Upper lobe of right lung (tissue), 1 donor: ENCODE data around the gene CDC25B. TPM values are rescaled to one million over a fixed set of nuclear protein-coding genes. Genes with fewer than 3 reads are reported as not detected.

ENCODE experiments used
- ATAC-seq: fragments of 200-7000 bp; cut with Tn5 transposase; one replicate; pipeline ENCODE4 v1.9.1; 2020; ENCODE audit warnings: mild to moderate bottlenecking, moderate library complexity
- DNase-seq: peaks from one replicate; pipeline ENCODE4 v3.0.0-alpha.2; 2020
- H3K27ac ChIP-seq: fragments of 200-600 bp; one replicate; pipeline ENCODE4 v1.8.0; 2022
- H3K27me3 ChIP-seq: fragments of 200-600 bp; one replicate; pipeline ENCODE4 v1.8.0; 2022; ENCODE audit warnings: mild to moderate bottlenecking
- H3K36me3 ChIP-seq: fragments of 200-600 bp; one replicate; pipeline ENCODE4 v1.8.0; 2022
- H3K4me1 ChIP-seq: fragments of 200-600 bp; one replicate; pipeline ENCODE4 v1.8.0; 2022
- H3K4me3 ChIP-seq: fragments of 200-600 bp; one replicate; pipeline ENCODE4 v1.8.0; 2022; ENCODE audit warnings: mild to moderate bottlenecking
- H3K9me3 ChIP-seq: fragments of 200-600 bp; one replicate; pipeline ENCODE4 v1.8.0; 2022
- CTCF ChIP-seq: fragments of 200-600 bp; IDR thresholded peaks from one replicate; pipeline ENCODE4 v1.8.0; 2022; ENCODE audit warnings: antibody characterized with exemption
- intact Hi-C: fragments of 100-400 bp; cut with DNase I; formaldehyde crosslinking; loops from one replicate; pipeline ENCODE4 v1.11.0; 2022
- total RNA-seq: library from RNA; stranded (reverse); fragmentation: NEBNext Ultra II Directional; extraction: Animal tissue kit (Norgen Biotek cat#: 25700); gene quantifications from one replicate; pipeline ENCODE4 v1.2.1, GENCODE V29; 2021
- donor health status: DM: no; HTN: yes; CAD: no; lungs with severe emphysema.

The CDC25B gene
- total RNA-seq, 1 donor from 2014 or later, result 136 TPM

DNA sequence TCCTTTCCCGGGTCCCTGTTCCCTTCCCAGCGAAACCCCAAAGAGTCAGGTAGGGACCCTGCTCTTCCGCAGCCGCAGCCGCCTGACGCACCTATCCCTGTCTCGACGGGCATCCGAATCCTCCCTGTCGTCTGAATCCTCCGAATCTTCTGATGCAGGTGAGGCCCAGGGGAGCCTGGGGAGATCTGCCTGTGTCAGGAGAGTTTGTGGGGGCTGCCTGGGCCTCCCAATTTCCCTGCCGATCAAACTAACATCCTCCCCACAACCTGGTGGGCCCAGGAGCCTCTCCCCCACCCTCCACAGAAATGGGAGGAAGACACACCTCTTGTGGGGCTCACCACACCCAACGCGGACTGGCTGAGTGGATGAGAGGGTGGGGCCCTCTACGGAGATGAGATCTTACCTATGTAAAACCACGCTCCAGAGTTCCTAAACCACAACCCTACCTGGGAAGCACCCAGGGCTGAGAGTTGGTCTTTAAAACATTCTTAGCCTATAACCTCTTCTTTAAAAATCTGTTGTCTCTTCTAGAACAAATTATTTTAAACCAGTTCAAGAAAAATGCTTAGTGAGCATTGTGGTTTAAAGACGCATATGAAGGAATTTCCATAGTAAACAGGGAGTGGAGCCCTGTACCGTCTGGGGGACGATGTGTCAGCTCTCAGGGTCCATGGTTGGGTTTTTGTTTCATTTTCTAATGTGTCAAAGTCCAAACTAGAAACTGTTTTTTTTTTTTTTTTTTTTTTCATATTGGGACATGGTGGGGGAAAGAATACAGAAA is 1.7 kb downstream of the CDC25B start:
- H3K27me3 ChIP-seq, result no peaks in the 10 kb centered on the region
- intact Hi-C loops, result no loop called here
- peaks cover 61% of the 10 kb centered on the region for H3K4me1 ChIP-seq
- TF ChIP-seq CTCF, result no peak
- DNase-seq (no peak), ATAC-seq (no peak)
- H3K36me3 ChIP-seq, result peaks cover 48% of the 10 kb centered on the region
- H3K9me3 ChIP-seq, result no peaks in the 10 kb centered on the region
- peak overlapping the region; percentile 70 for H3K4me3 ChIP-seq
- peak overlapping the region; percentile 72 for H3K27ac ChIP-seq

DNA sequence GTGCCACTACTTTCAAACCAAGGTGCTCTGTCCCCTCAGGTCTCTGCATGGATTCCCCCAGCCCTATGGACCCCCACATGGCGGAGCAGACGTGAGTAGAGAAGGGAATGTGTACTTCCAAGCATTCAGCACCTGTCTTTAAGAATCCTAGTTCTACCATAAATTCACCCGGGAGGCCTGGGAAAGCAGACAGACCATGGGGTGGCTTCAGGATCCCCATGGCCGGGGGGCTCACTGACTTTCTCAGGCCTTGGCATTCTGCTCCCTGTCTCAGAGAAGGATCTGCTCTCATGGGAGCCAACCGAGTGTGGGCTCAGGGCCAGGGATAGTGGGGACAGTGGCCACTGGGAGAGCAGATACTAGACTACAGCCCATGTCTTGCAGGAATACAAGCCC is 2.3 kb downstream of the CDC25B start:
- peaks cover 67% of the 10 kb centered on the region for H3K4me1 ChIP-seq
- H3K27ac ChIP-seq, result peak overlapping the region; percentile 72
- H3K4me3 ChIP-seq, result peak overlapping the region; percentile 70
- peaks cover 54% of the 10 kb centered on the region for H3K36me3 ChIP-seq
- H3K27me3 ChIP-seq, result no peaks in the 10 kb centered on the region
- no peak for DNase-seq
- H3K9me3 ChIP-seq, result no peaks in the 10 kb centered on the region
- no peak for TF ChIP-seq CTCF
- ATAC-seq, result no peak
- intact Hi-C loops, result no loop called here

DNA sequence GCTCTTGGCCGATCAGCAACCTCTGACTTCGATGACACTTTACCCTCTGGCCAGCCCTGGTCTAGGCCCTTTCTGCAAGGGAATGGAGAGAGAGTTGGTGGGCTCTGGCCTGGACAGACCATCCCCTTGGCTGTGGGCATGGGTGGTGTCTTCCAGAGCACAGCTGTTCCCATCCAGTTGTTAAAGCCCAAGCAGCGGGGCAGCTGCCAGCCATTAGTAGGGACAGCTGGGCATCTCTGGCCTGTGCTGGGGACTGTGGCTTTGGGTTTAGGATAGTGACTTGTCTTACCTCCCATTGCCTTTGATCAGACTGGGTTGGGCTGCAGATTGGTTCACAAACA is 2.8 kb downstream of the CDC25B start:
- TF ChIP-seq CTCF, result no peak
- DNase-seq, result no peak
- intact Hi-C loops, result no loop called here
- Histone ChIP-seq H3K27ac (peak overlapping the region; percentile 72), H3K27me3 (no peaks in the 10 kb centered on the region), H3K36me3 (peaks cover 59% of the 10 kb centered on the region), H3K4me3 (peak overlapping the region; percentile 70), H3K4me1 (peaks cover 72% of the 10 kb centered on the region), H3K9me3 (no peaks in the 10 kb centered on the region)
- no peak for ATAC-seq

DNA sequence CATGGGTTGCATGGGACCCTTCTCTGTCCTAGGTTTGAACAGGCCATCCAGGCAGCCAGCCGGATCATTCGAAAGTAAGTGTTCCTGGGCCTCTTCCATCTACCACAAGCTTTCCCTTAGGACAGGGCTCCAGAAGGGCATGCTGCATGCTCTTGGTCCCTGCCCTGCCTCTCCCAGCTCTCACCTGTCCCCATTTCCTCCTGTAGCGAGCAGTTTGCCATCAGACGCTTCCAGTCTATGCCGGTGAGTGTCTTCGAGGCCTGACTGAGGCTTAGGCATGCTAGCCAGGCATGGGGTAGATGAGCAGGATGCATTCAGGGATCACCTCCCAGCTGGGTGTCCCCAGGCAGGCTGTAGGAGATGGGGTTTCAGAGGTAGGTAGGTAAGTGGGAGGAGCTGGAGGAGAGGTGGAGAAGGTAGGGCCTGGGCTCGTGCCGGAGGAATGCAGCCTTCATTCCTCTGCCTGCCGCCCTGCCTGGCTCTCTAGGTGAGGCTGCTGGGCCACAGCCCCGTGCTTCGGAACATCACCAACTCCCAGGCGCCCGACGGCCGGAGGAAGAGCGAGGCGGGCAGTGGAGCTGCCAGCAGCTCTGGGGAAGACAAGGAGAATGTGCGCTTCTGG is 4.3 kb downstream of the CDC25B start:
- Histone ChIP-seq H3K27me3 (no peaks in the 10 kb centered on the region), H3K9me3 (no peaks in the 10 kb centered on the region), H3K4me1 (peaks cover 83% of the 10 kb centered on the region), H3K36me3 (peaks cover 74% of the 10 kb centered on the region), H3K4me3 (no peak overlapping the region), H3K27ac (peak overlapping the region; percentile 96)
- intact Hi-C loops, result no loop called here
- ATAC-seq (peak; percentile 24), DNase-seq (no peak)
- no peak for TF ChIP-seq CTCF

GRCh38 chr20:3800878-3801260 is 4.8 kb downstream of the CDC25B start:
- H3K4me3 ChIP-seq, result no peak overlapping the region
- H3K36me3 ChIP-seq, result peaks cover 78% of the 10 kb centered on the region
- H3K9me3 ChIP-seq, result no peaks in the 10 kb centered on the region
- TF ChIP-seq CTCF, result no peak
- DNase-seq (no peak), ATAC-seq (no peak)
- H3K27ac ChIP-seq, result peak overlapping the region; percentile 96
- peaks cover 85% of the 10 kb centered on the region for H3K4me1 ChIP-seq
- intact Hi-C loops, result no loop called here
- H3K27me3 ChIP-seq, result no peaks in the 10 kb centered on the region
